GM18868 (cell line): ENCODE results near the gene TIMM10B.

Source experiments
- ATAC-seq: cut with Tn5 transposase; IDR thresholded peaks from one replicate; pipeline ENCODE4 v1.9.1; 2021; ENCODE audit warnings: mild to moderate bottlenecking, moderate library complexity; ENCODE audit not compliant: unreplicated experiment

TIMM10B gene, protein sequence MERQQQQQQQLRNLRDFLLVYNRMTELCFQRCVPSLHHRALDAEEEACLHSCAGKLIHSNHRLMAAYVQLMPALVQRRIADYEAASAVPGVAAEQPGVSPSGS

DNA sequence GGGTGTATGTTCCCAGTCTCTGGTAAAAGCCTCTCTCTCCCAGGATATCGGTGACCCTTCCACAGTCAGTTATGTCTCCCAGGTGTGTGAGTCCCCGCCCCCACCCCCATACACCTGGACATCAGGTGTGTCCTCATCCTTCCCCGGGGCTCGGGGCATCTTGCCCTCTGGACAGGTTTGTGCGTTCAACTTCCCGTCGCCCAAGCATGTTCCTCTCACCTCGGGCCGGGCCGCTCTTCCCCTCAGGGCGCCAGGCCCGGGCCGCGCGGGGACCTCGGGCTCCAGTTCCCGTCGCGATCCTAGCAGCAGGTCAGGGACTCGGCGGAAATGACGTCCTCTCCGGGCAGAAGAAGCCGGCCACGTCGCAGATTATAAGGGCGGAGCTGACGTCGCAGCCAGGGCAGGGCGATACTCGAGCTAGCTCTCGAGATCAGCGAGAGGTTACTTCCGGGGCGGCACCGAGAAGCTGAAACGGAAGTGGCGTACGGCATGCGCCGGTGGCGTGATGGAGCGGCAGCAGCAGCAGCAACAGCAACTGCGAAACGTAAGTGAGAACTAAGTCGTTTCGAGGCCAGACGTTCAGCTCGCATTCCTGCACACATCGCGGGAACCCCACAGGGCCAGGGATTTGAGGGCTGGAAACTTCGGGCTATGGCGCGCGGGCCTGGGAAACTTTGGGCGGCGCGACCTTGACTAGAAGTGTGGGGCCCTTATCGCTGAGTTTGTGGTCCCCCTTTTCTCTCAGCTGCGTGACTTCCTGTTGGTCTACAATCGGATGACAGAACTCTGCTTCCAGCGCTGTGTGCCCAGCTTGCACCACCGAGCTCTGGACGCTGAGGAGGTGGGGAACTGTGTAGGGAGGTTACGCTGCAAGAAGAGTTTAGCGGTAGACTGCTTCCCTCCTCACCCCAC is at the start of gene TIMM10B, which contains the start of gene ARFIP2:
TIMM10B (plus strand) TSS at position 490 of the 912 bp plus-strand sequence; CDS start at position 506, 16 bp downstream.
ARFIP2 (minus strand) TSS at position 320 of the 912 bp plus-strand sequence. CDS start 910 bp downstream, outside the sequence.
- peak; percentile 99 for ATAC-seq

DNA sequence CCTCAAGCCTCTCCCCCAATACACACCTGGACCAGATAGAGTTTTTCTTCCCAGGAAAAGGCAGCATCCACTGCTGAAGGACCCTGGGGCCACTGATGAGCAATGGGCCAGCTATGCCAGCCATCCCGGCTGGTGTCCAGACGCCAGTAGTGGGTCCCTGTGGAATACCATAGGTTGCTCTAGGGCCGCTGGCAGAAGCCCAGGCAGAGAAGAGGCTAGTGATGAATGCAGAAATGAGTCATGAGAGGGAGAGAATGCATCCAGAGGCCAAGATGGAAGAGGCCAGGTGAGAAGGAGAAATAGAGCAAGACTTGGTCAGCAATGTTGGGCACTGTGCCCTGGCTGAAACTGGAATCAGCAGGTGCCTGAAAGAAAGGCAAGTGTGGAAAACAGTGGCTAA is 49.4 kb upstream of the TIMM10B start:
- ATAC-seq, result no peak

DNA sequence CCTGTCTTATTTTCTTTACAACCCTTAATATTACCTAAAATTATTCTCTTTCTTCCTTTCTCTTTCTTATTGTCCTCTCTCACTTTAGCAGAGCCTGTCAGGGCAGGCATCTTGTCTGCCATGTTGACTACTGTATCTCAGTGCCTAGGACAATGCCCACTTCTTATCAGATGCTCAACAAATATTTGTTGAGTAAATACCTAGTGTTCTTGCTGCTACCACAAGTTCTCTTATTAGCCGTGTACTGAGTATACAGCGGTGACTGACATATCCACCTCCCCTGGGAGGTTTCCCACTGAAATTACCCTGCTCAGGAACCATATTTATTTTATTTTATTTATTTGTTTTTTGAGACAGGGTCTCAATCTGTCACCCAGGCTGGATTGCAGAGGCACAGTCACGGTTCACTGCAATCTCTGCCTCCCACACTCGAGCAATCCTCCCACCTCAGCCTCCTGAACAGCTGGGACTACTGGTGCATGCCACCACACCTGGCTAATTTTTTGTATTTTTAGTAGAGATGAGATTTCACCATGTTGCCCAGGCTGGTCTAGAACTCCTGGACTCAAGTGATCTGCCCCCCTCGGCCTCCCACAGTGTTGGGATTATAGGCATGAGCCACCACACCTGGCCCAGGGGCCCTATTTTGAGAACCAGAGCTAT is 47.2 kb upstream of the TIMM10B start:
- ATAC-seq, result peak; percentile 45

DNA sequence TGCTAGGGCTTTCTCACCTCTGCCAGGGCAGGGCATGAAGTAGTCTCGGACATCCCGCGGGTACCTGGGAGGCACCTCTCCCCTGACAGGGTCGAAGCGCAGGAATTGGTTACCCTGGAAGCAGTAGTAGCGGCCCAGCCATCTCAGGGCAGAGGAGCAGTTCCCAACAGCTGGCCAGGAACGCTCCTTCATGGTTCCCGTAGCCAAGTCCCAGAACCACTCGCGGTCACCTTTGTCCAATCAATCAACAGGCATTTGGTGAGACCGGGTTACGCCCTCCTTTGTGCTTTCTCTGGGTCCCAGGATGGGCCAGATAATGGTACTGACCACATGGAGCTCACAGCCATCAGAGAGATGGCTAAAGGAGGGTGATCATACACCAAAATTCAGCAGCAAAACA is 43.9 kb upstream of the TIMM10B start:
- no peak for ATAC-seq

DNA sequence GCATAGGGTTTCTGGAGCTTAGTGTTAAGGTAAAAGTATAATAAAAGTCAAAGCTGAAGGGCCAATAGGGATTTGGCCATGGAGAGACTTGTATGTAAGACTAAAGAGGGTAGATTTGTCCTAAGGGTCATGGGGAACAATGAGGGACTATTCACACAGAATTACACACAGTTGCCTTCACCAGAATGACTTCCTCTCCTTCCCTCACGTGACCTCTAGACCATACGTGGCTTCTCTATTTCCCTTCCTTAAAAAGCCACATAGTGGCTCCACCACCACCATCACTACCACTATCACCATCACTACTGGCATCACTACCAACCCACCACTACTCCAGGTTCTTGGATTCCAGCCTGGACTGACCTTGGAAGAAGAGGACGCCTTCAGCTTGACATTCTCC is 43.3 kb upstream of the TIMM10B start:
- no peak for ATAC-seq

DNA sequence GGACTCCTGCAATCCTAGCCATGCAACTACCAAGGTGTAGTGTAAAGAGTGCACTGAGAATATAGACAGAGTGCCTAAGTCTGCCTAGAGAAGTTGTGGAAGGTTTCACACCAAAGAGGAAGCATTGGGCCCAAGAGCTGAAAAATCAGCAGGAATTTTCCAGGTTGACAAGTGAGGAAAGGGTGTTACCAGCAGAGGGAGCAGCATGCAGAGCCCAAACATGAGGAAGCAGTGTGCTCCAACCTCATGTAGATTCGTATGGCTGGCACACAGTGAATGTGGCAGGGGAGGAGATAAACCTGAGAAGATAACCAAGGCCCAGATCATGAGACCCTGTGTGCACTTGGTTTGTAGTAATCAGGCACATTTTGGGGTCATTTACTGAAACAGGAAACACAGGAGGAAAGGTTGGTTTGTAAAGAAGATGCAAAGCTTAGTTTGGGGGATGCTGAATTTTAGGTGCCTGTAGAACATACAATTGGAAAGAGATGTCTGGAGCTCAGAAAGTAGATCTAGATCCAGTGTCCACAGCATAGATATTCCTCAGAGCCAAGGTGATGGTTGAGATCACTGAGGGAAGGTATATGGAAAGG is 42.2 kb upstream of the TIMM10B start:
- no peak for ATAC-seq

DNA sequence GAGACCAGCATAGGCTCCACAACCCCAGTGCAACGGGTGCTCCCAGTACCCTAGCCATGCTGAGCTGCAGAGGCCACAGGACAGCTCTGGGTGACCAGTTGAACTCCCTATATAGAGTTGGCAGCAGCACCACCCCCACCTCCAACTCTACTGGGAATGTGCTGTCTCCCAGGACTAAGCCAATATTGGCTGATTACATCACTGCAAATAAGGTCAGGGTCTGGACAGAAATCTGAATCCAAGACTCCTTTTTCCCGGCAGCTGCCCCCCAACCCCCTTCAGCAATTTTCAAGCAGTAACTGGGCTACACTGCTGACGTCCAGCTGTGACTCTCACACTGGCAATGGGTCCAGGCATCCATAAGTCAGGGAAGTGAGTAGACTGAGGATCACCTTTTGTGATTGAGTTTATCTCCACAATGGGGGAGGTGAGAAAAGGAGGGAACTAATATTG is 40.4 kb upstream of the TIMM10B start, which contains the start of gene HPX:
HPX (minus strand) TSS at position 82 of the 453 bp plus-strand sequence; CDS start at position 58, 24 bp downstream.
- ATAC-seq, result no peak

DNA sequence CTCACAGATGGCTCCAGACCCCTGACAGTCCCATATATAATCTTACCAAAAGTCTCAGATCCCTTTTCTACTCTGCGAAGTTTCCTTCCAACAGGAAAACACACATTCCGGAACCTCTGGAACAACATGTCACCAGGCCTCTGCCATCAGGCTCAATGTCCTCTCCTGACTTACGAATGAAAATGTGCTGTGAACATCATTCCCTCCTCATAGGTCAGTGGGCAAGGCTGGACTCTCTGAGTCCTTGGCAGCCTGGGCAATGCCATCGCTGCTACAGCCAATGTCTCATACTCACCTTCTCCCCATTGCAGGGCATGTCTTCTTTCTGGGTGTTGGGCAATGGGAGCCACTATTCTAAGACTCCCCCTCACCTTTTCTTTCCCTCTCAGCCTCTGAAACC is 38.9 kb upstream of the TIMM10B start:
- no peak for ATAC-seq

DNA sequence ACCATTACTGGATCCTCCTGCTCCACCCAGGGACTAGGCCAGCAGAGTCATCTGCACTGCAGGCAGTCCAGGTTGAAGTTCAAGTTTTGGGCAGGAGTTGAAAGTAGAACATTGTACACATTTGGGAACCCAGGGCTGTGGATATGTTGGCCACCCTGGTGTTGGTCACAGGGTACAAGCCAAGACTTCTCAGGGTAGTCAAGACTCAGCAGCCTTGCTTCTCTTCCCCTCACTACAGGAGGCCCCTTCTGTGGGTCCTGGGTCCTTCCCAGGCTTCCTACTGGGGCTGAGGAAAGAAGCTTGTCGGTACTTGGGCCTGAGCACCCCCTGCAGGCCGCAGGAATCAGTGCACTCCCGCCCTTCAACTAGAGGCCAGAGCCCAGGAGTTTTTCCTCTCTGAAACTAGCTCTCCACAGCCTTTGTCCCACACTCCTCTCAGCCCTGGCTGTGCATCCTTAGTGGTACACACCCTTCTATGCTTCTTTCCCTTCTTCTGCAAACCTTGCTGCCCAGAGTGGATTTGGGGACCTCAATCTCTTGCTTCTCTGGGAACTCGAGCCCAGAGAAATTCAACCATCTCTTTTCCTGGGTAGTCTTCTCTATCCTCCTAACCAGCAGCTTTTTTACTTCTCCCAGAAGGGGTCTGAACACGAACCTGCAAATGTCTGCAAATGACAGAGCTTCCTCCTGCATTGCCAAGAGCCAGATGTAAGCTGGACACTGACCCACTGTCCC is 37.9 kb upstream of the TIMM10B start:
- ATAC-seq, result peak; percentile 94

DNA sequence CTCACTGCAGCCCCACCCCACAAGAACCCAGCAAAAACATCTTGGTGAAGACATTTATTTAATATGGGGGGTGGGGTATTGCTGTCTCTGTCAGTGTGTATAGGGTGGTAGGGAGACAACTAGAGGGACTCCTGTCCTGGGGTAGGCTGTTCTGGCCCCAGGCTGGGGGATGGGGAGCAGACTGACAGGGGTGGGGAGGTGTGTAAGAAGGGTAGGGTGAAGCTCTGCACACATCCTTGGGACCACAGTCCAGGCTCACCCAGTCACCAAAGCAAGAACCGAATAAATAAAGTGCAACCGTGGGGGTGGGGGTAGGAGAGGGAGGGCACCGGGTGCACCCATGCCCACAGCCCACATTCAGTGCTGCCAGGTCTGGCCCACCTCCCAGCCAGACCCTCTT is 32.7 kb upstream of the TIMM10B start:
- ATAC-seq, result no peak

DNA sequence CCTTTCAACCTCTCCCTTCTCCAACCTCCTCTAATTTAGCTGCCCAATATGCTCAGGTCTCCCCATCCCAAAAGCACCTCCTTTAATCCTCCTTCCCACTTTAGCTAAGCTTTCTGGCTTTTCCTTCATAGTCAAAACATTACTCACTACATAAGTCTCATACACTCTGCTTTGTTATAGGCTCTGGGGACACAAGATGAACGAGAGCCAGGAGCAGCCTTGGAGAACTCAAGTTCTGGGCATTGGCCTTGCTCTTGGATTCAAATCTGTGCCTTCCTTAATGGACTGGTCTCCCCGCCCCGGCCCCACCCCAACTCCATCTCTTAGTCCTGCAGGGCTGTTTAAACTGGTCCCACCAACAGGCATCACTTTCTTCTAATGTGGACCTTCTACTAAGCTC is 29.1 kb upstream of the TIMM10B start:
- no peak for ATAC-seq

DNA sequence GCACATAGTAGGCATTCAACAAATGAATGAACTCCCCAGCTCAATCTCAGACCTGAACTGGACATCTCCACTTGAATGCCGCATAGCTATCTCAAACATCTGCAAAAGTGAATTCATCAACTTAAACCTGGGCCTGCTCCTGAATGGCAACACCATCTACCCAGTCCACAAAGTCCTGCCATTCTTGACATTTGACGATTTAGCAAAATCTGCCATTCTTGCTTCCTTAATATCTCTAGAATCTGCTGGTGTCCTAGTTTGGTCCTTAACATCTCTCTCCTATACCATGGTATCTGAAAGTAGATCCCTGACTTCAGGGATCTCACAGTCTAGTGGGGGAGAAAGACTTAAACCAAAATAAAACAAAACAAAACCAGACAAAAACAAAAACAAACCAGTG is 28.1 kb upstream of the TIMM10B start:
- no peak for ATAC-seq

DNA sequence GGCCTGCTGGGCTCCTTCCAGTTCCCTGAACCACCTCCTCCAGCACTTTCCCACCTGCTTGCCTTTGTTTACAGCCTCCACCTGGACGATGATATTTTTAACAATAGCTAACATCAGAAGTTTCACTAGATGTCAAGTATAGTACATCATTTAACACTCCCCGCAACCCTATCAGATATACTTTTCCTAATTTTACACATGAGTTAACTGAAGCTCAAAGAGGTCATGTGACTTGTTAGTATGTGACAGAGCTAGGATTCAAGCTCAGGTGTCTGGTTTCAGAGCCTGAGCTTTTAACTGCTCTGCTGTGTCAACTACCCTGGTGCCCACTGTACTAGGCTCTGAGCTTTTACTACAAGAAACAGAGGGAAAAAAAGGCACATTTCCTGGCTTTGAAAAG is 26.2 kb upstream of the TIMM10B start:
- ATAC-seq, result no peak

DNA sequence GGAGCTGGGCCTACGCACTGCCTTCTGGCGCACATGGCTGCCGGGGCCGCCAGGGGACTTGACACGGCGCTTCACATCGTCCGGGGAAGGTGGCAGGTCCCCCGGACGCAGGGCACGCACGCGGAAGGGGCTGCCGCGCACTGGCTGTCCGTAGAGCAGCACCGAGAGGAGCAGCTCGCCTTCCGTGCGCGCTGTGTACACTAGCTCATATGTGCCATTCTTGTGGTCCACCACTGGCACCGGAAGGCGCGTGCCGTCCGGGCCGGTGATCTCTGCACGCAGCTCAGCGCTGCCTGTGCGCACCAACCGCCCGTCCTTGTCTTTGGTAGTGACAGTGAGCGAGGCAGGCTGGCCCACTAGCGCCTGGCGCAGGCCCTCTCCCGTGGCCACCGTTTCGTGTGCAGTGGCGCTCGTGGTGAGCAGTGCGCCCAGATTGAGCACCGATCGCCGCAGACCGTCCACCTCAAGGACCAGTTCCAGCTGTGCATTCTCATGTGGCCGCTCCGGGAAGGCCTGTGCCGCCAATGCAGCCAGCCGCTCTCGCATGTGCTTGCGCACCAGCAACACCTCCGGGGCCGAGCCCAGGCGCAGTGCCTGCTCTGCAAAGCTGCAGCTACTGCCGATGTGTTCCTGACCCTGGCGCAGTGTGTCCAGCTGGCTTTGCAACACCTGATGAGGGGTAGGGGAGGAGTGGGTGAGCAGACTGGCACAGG is 24.8 kb upstream of the TIMM10B start:
- ATAC-seq, result no peak

DNA sequence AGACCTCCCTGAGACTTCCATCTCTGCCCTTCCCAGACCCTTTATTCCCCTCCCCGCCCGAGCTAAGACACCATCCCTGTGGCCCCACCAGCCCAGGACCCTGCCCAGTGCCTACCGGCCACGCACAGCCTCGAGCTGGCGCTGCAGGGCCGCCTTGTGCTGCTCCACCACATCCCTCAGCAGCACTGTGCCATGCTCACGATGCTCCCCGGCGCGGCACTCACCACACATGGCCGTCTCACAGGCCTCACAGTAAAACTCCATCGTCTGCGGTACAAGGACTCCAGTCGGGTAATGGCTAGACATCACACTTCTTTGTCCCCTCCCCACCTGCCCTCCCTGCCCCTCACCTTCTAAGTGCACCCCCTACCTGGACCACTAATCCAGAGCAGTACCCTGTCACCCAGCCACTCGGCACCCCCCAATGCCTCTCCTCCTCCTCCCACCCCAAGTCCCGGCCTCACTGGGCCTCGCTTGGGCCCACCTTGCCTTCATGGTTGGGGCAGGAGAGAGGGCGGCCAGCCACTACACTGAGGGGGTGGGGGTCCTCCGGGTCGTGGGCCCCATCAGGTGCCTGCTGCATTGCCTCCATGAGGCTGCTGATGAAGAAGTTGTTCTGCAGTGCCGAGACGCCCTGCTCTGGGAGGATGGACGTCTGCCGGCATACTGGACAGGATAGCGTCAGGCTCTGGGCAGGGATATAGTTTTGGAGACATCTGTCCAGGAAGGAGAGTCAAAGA is 23.6 kb upstream of the TIMM10B start:
- no peak for ATAC-seq

DNA sequence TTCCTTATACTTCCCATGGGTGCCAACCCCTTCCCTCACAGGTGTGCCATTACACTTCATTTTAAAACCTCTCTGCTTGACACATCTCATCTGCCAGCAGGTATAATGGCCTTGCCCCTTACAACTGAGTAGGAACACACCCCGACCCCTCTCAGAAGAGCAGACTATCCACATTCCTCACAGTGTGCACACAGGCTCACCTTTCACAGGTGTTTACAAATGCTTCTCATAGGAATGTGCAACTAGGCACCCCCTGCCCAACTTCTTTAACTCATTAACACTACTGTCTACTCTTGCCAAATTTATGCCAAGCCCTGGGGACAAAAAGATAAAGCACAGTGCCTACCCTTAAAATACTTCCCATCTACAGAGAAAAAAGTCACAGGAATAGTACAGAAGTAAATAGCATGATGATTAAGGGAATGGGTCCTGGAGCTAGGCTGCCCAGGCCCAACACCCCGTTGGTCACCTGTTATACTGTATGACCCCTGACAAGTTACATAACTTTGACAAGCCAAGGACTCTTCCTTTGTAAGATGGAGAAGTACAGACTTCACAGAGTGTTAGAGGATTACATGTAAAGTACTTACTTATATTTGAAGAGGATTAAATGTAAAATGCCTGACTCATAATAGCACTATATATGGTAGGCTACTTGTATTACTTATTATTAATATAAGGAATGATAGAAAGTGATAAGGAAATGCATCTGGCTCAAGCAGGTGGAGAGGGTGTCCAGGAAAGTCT is 22.8 kb upstream of the TIMM10B start:
- ATAC-seq, result no peak

DNA sequence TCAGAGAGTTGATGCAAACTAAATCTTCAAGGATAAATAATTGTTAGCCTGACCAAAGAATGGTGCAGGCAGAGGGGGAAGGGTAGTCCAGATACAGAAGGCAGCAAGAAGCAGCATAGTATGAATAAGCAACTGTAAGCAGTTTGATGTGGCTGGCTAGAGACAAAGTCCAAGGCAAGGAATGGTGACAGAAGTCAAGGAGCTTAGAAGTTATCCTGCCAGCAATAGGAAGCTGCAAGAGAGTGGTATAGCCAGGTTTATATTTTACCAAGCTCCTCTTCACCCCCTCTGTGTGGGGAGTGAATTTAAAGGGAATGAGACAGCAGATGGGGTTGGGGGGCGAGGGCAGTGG is 22.2 kb upstream of the TIMM10B start:
- ATAC-seq, result no peak

DNA sequence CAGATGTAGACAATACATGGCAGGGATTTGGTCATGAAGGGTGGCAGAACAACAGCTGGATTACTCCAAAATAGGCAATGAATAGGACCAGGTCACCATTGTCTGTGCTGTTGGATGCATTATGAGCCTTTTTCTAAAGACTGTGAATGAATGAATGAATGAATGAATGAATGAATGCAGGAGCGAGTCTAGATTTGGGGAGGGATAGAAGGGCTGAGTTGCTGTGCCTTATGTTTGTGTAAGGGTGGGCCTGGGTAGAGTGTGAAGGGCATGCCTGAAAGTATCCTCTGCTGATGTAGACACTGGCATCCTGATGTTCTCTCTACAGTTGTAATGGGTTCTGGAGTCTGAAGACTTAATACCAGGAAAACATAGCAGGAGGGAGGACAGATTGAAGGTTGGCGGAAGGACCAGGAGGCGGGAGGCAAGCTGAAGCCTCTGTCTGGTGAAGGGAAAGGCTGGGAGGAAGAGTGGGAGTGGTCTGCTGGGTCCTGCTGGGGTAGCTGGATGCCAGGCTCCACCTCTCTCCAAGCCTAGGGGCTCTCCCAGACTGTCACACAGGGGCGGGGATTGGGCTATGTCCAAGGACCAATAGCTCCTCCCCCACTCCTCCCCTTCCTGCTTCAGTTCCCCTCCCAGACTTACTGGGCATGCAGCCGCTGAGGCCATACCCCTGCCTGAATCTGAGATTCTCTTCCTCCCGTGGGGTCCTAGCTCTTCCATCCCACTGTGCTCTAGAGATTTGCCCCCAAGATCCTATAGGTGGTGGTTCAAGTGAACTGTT is 12.4 kb upstream of the TIMM10B start:
- ATAC-seq, result peak; percentile 84
